ENCODE results near the gene RWDD1.
"Not testable (repeated sequence)": the region's sequence is repeated elsewhere in the genome, so short reads cannot be mapped to it uniquely, and the experiment has no call there.

RWDD1 gene

DNA sequence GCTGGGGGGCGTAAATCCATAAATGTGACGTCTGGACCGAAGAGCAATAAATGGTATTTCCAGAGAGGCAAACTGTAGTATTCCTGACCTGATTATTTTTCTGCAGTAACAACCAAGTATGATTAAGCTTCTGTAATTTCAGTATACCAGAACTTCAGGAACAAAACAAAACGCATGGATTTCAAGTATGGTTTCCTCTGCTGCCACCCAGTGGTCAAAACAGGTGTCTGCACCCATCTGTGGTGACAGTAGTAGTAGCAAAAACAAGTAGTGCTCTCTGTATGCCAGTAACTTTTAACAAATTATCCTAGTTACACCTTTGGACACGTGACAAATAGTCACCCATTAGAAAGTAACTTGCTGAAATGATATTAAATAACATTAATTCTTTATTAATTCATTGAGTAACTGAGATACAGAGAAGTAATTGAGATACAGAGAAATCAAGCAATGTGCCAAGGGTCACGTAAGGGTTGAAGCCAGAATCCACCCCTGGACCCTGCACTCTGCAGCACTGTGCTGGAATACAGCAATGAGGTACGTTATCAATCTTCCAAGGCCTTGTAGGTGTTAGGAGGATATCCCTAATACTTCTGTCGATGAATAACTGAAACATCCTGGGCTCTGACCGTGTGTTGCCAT, 9.8 kb upstream of the RWDD1 start:
- peak; percentile 68 to 76 for DNase-seq

DNA sequence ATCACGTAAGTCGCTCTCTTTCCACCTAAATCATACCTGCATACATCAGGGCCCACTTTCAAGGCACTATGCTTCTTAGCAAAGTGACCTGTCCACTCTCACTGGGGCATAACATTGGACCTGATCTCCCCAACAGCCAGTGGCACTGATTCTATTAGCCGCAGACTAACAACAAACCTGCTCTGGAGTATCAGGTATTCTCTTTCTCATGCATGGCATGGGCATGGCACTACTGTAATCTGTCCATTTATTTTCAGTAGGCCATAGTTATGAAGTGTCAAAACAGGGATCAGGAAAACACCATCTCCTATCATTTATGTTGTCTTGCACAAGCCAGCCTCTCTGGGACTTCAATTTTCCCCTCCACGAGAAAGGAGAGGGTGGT, 9.3 kb upstream of the RWDD1 start:
- DNase-seq: no peak

DNA sequence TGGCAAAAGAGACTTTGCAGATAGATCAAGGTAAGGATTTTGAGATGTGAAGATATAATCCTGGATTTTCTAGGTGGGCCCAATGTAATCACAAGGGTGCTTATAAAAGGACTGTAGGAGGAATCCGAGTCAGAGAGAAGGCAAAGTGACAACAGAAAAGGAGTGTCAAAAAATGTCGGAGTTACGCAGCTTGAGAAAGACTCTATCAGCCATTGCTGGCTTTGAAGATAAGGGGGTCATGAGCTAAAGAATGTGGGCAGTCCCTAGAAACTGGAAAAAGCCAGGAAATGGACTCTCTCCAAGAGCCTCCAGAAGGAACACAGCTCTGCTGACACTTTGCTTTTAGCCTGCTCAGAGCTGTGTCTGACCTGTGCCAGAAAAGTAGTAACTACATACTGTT, 8.7 kb upstream of the RWDD1 start:
- DNase-seq: no peak

DNA sequence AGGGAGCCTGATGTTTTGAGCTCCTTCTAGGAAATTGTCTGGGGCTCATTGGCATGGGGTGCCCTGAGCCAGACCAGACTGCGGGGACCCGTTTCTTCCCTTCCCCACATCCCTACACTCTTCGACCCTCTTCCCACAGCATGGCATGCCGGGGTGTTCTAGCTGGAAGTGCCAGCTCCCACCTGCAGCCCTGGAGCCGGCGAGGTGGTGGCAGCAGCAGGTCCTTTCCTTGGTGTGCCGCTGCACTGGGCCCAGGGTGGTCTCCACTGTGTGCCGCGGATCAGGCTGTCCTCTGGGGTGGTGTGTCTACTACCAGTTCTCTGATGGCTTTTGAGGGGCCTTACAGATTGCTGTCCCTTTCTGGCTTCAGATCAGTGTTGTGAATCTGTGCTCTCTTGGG, 7.5 kb upstream of the RWDD1 start:
- DNase-seq: no peak

DNA sequence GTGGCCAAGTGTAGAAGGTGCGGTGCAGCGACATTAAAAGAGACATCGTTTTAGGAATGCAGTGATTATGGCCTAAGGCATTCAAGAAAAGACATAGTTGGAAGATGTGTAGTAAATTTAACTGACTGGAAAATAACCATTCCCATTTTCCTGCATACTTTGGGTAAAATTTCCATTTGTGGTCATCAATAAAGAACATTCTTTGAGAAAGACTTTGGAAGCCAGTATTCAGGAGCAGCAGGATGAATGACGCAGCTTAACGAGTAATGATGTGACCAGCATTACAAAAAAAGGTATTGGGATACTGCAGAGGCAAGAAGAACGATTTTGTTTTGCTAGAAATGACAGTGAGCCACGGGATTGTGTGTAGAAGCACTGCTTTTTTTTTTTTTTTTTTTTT, 7.0 kb upstream of the RWDD1 start:
- DNase-seq: no peak

DNA sequence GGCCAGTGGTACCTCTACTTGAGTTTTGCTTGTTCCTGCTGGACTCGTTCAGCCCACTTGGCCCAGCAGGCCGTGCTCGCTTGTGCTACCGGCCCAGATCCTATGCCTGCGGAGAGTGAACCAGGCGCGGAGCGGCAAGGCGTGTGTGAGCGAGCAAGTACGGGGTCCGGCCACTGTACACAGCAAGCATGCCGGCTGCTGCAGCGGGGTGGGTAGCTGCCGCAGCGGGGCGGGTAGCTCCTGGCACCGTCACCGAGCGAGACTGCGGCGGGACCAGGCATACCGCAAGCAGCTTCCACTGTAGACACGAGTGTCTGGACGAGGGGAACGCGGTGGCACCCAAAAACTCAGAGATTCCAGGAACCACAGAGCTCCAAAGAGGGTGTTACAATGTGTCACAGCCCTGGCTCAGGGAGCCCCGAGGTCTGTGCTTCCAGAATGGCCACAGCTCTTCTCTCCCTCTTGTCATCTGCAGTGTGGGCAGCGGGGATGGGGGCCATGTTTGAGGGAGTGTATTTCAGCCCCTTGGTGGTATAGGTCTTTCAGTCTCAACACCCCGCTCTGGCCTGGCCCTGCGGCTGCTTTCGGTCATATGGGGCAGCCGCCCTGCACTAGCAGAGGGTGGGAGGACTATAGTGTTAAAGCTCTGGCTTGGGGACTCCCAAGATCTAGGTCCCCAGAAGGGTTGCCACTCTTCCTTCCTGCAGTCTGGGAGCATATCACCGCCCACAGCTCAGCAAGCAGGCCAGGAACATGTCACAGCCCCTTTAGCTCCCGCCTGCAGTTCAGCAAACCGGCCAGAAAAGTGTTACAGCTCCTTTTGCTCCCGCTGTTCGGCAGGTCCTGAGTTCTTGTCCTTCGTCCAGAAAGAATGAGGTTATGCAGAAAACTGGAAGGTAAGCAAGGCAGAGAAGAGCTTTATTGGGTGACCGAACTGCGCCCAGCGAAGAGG, 6.1 kb upstream of the RWDD1 start:
- no peak for DNase-seq

DNA sequence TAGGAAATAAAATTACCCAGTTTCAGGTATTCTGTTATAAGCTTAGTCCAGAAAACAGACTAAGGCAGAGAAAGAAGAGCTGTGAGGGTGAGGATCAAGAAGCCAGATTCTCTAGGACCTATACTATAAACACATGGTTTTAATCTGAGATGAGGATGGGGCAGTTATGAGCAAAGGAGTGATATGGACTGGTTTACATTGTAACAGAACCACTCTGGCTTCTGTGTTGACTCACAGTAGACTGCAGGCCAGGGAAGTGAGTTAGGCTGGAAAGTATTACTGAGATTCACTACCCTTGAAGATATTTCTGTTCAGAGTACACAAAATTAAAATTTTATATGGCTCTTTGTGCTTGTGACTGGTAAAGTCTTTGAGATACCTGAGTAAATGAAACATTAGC, 3.2 kb upstream of the RWDD1 start:
- DNase-seq: no peak

DNA sequence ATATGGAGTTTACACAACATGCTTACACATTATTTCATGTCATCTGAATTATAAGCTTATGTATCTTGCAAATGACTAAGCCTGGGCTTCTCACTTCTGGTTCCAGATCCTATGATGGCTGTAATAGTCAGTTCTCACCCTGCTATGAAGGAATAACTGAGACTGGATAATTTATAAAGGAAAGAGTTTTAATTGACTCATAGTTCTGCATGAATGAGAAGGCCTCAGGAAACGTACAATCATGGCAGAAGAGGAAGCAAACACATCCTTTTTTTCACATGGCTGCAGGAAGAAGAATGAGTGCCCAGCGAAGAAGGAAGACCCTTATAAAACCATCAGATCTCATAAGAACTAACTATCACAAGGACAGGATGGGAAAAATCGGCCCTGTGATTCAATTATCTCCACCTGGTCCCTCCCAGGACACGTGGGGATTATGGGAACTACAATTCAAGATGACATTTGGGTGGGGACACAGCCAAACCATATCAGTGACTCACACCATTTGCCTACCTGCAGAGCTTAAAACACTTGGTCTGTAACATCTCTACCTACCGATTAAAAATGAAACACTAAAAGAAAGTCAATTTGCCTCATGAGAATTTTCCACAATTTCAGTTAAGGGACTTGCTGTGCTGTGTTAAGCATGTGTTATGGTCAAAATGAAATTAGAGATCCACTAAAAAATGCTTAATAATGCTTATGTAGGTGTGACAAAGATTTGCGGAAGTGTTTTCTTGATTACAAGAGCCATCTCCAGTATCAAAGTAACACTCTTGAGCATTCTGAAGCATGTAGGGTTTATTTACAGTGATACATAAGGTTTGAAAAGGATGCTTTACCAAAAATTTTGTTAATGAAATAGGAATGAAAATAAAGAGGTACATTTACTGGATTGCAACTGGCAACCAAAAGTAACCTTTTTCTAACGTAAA, 2.2 kb upstream of the RWDD1 start:
- no peak for DNase-seq

DNA sequence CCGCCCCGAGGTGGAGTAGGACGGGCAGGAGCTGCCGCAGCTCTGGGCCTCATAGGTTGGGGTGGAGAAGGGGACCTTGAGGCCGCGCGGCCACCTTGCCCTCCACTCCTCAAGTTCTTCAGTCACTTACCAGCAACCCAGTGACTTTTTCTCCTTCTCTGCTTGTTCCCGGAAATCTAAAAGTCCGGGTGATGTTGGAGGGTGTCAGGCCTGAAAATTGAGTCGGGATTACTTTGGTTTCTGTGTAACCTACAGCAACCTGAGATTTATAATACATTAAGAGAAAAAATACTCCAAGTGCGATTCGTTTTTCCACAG, 338 bp downstream of the RWDD1 start:
- DNase-seq: no peak

DNA sequence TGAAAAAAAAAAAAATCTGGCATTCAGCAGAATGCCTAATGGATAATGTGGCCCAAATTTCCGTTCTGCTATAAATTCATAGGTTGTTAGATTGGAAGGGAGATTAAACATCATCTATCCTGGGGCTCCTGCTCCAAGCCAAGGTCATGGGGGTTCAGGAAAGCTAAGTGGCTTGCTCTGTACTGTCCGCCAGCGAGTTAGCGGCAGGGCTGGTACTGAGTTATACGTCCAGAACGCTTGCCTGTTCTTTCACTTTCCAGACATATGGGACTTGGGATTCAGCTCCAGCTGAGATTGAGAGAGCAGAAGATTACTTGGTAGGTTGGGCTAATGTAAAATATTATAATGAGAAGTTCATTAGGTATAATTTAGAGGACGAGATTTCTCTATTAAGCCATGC, 858 bp downstream of the RWDD1 start:
- DNase-seq: no peak

DNA sequence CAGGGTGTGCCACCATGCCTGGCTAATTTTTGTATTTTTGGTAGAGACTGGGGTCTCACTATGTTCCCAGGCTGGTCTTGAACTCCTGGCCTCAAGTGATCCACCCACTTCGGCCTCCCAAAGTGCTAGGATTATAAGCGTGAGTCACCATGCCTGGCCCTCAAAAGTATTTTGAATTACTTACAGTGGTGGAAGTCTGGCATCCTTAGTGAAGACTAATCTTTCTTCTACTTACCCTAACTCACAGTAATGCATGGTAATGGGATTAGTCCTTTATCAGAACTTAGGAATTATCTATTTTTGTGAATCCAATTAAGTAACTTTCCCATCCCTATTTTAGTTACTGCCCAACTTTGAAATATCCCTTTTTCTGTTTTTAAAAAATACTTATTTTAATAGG, 3.9 kb downstream of the RWDD1 start:
- DNase-seq: no peak

DNA sequence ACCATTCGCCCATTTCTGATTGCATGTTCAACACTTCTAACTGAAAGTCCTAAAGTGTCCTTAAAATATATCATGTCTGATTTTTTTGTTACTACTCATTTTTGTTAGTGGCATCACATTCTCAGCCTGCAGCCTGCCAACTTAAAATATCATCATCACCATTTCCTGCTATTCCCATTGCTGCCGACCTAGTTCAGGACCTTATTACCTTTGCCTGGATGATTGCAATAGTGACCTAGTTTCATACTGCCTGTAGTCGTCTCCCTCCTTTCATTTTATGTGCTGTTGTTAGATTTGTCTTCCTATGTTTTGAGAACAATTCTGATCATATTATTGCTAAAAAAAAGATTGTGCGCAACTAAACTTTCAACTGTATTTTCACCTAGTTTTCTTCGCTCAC, 6.2 kb downstream of the RWDD1 start:
- DNase-seq: no peak

DNA sequence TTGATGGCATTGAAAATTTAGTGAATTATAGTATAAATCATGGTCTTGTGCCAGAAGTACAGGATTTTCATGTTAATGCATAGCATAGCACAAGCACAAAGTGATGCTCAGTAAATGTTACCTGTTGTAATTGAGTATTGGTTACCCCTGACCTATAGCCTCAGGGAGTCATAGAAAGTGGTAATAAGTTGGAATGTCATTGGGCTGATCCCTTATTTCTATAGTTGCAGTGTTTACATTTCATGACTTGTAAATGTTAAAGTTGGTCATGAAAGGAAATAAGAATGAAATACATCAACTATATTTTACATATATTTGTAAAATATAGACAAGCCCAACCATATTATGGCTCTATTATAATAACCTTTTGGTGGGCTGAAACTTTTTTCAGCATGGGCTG, 7.0 kb downstream of the RWDD1 start:
- no peak for DNase-seq

DNA sequence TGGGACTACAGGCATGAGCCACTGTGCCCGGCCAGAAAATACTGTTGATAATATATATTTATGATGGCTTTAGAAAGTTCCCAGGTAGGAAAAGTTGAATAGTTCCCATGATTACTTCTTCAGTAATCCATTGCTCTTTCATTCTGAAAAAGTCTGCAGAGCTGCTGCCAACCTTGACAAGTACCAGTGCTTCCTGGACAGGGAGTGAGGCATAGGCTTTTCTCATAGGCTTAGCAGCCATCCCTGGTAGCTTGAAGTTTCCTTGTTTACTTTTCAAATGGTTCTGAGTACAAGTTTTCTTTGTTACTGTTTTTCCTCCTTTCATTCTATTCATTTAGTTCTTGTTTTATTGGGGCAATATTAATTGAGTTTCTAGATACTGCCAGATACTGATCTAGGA, 7.8 kb downstream of the RWDD1 start:
- DNase-seq: no peak

DNA sequence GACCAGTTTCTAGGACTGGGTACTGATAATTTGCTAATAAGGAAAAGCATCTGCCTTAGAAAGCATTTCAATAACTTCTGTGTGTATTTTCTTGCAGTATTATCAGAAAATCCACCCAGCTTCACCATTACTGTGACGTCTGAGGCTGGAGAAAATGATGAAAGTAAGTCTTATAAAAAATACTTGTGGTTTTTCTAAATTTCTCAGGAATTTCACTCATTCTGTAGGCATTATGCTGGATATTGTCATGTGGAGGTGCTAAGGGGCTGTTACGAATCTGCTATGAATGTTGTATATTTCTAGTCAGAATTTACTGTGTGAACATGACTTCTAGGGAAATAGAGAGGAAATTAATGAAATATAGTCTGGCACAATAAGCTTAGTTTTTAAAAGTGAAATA, 8.9 kb downstream of the RWDD1 start:
- no peak for DNase-seq

DNA sequence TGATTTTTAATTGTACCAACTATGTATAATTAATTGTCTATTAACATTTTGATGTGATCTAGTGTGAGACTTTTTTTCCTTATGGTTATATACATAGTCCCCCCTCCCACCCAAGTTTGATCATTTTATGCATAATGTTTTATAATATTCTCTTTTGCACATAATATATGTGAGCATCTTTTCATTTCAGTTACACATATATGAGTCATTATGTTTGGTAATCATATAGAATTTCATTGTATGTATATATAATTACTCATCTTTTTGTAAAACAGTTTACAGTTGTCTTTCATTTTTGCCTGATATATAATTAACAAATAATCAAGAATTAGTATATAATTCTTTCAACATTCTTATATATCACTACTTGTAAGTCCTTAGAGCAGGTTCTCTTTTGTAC, 15.0 kb downstream of the RWDD1 start:
- no peak for DNase-seq

DNA sequence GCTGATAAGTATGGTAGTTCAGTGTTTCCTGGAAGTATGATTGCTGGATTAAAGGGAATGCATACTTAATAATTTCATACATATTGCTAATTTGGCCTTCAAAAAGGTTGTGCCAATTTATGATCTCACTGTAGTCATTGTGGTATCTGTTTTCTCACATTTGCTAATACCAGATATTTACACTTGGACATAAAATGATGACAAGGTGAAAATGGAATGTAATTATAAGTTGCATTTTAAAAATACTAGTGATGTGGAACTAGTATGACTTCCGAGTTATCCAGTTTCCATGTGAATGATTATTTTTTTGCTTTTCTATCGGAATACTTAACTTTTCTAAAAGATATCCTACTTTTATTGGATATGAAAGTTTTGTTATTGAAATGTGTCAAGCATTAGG, 15.4 kb downstream of the RWDD1 start:
- DNase-seq: no peak

DNA sequence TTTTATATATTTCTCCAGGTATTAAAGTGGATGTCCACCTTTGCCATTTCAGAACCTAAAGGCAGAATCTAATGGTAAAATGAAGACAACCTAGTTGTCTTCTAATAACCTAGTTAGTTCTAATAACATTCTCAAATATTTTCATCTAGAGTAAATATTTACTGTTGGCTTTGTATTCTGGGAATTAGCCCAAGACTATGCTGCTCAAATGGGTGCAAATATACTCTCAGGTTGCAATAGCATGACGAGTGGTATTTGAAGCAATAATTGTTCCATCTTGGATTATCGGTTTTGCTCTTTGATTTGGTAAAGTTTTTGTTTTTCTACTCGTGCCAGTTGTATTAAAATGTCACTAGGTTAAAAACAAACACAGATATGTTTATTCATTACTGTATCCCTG, 23.9 kb downstream of the RWDD1 start:
- no peak for DNase-seq

DNA sequence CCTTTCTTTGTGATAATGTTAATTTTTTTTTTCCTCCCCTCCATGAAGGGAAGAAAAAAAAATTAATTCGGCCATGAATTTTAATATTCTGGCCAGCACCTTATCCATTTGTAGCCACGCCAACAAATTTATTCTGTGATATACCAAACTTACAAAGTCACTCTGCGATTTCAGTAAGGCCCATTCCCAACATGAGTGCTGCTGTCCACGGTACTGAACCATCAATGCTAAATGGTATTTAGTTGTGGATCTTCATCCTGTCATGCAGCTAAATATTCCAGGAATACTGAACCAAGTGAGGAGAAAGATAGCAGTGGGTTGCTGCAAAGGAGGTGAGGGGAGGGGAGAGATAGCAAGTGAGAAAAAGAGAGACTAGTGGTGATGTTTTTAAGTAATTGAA, 25.5 kb downstream of the RWDD1 start:
- no peak for DNase-seq

DNA sequence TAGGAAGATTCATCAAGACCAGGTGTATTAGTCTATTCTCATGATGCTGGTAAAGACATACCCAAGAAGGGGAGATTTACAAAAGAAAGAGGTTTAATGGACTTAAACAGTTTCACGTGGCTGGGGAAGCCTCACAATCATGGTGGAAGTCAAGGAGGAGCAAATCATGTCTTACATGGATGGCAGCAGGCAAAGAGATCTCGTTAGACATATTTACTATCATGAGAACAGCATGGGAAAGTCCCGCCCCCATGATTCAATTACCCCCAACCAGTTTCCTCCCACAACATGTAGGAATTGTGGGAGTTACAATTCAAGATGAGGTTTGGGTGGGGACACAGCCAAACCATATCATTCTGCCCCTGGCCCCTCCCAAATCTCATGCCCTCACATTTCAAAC, 32.6 kb downstream of the RWDD1 start:
- not testable (repeated sequence) for DNase-seq

DNA sequence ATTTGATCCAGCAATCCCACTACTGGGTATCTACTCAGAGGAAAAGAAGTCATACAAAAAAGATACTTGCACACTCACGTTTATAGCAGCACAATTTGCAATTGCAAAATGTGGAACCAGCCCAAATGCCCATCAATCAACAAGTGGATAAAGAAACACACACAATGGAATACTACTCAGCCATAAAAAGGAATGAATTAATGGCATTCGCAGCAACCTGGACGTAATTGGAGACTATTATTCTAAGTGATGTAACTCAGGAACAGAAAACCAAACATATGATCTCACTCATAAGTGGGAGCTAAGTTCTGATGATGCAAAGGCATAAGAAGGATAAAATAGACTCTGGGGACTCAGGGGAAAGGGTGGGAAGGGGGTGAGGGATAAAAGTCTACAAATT, 33.6 kb downstream of the RWDD1 start:
- DNase-seq: not testable (repeated sequence)

DNA sequence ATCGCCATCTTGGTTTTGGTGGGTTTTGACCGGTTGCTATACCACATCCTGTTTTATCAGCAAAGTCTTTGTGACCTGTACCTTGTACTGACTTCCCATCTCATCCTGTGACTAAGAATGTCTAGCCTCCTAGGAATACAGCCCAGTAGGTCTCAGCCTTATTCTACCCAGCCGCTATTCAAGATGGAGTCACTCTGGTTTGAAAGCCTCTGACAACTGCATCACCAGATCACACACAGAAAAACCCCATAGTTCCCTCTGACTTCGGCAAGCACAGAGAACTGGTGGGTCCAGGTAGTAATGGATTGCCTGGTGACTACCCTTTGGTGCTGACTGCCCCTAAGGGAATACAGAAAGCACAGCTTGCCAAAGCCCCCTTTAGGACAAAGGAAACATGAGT, 34.6 kb downstream of the RWDD1 start:
- DNase-seq: no peak

DNA sequence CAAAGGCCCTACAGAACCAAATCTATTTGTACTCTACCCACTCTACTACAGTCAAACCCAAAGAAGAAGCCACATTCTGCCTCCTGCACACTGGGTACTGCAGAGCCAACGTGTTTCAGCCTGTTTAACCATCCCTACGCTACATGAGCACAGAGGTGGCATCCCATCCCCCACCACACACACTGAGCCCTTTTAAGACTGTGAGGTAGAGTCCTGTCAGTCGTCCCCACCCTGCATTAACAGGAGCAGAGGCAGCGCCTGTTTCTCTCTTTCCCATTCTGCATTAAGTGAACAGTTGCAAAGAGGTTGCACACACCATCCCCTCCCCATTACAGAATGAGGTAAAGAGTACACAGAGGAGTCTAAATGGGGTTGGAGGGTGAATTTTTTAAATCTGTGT, 39.8 kb downstream of the RWDD1 start:
- no peak for DNase-seq
